H9 (cell line): ENCODE measurements around the gene RSF1. TPM values are rescaled to one million over a fixed set of nuclear protein-coding genes. Genes with fewer than 3 reads are reported as not detected.

Experiments used
- DNase-seq: peaks from one replicate; pipeline ENCODE4 v3.0.0-alpha.2; 2017
- H2AFZ ChIP-seq: one replicate; pipeline ENCODE4 v1.6.1; 2013; ENCODE audit warnings: mild to moderate bottlenecking, low read length, control low read depth, moderate library complexity
- H2AK5ac ChIP-seq: 2 replicates; pipeline ENCODE4 v1.6.1; 2013; ENCODE audit warnings: low read length, control low read depth, mixed read lengths; ENCODE audit not compliant: insufficient read length
- H2BK120ac ChIP-seq: one replicate; pipeline ENCODE4 v1.6.1; 2013; ENCODE audit warnings: low read depth, mild to moderate bottlenecking, low read length, control low read depth, inconsistent platforms; ENCODE audit not compliant: poor library complexity, severe bottlenecking
- H2BK12ac ChIP-seq: 2 replicates; pipeline ENCODE4 v1.6.1; 2013; ENCODE audit warnings: low read length, control low read depth, mixed read lengths, low read depth; ENCODE audit not compliant: insufficient read length
- H2BK15ac ChIP-seq: 2 replicates; pipeline ENCODE4 v1.6.1; 2013; ENCODE audit warnings: low read depth, low read length, control low read depth
- H2BK20ac ChIP-seq: one replicate; pipeline ENCODE4 v1.6.1; 2013; ENCODE audit warnings: low read depth, mild to moderate bottlenecking, low read length, control low read depth, inconsistent platforms; ENCODE audit not compliant: poor library complexity, severe bottlenecking
- H2BK5ac ChIP-seq: 2 replicates; pipeline ENCODE4 v1.6.1; 2013; ENCODE audit warnings: low read length, control low read depth, mixed read lengths; ENCODE audit not compliant: insufficient read length
- H3K14ac ChIP-seq: 2 replicates; pipeline ENCODE4 v1.6.1; 2013; ENCODE audit warnings: low read length, control low read depth; ENCODE audit not compliant: insufficient read depth
- H3K18ac ChIP-seq: 2 replicates; pipeline ENCODE4 v1.6.1; 2013; ENCODE audit warnings: low read depth, mild to moderate bottlenecking, mixed read lengths, low read length, control low read depth; ENCODE audit not compliant: insufficient read length
- H3K23ac ChIP-seq: 2 replicates; pipeline ENCODE4 v1.6.1; 2013; ENCODE audit warnings: low read length, control low read depth, mixed read lengths, low read depth; ENCODE audit not compliant: insufficient read length
- H3K23me2 ChIP-seq: 2 replicates; pipeline ENCODE4 v1.6.1; 2013; ENCODE audit warnings: low read depth, mild to moderate bottlenecking, mixed read lengths, low read length, control low read depth; ENCODE audit not compliant: insufficient read length, poor library complexity, severe bottlenecking
- H3K27ac ChIP-seq: 2 replicates; pipeline ENCODE4 v1.5.1; 2013; ENCODE audit warnings: low read length, control low read depth, mixed read lengths, low read depth; ENCODE audit not compliant: insufficient read length
- H3K27me3 ChIP-seq: 2 replicates; pipeline ENCODE4 v1.6.1; 2013; ENCODE audit warnings: low read length, control low read depth, inconsistent platforms; ENCODE audit not compliant: insufficient read depth
- H3K4ac ChIP-seq: 2 replicates; pipeline ENCODE4 v1.6.1; 2013; ENCODE audit warnings: low read depth, mild to moderate bottlenecking, control low read depth, inconsistent platforms, low read length, moderate library complexity
- H3K4me1 ChIP-seq: 2 replicates; pipeline ENCODE4 v1.6.1; 2013; ENCODE audit warnings: low read length, control low read depth, inconsistent platforms; ENCODE audit not compliant: insufficient read depth
- H3K4me2 ChIP-seq: 2 replicates; pipeline ENCODE4 v1.6.1; 2013; ENCODE audit warnings: low read length, control low read depth, mixed read lengths; ENCODE audit not compliant: insufficient read length, insufficient read depth
- H3K56ac ChIP-seq: 2 replicates; pipeline ENCODE4 v1.6.1; 2013; ENCODE audit warnings: low read depth, mild to moderate bottlenecking, mixed read lengths, low read length, control low read depth; ENCODE audit not compliant: insufficient read length
- H3K79me1 ChIP-seq: 2 replicates; pipeline ENCODE4 v1.6.1; 2013; ENCODE audit warnings: low read depth, mild to moderate bottlenecking, moderate library complexity, low read length, control low read depth, inconsistent platforms; ENCODE audit not compliant: insufficient read depth, poor library complexity, severe bottlenecking
- H3K79me2 ChIP-seq: 2 replicates; pipeline ENCODE4 v1.6.1; 2013; ENCODE audit warnings: low read length, control low read depth, inconsistent platforms; ENCODE audit not compliant: insufficient read depth
- H3K9ac ChIP-seq: 2 replicates; pipeline ENCODE4 v1.6.1; 2013; ENCODE audit warnings: low read length, control low read depth, mixed read lengths; ENCODE audit not compliant: insufficient read length; ENCODE audit errors: extremely low read depth
- H3K9me3 ChIP-seq: one replicate; pipeline ENCODE4 v1.6.1; 2013; ENCODE audit warnings: low read depth, low read length, inconsistent platforms; ENCODE audit not compliant: control insufficient read depth
- H3T11ph ChIP-seq: one replicate; pipeline ENCODE4 v1.6.1; 2013; ENCODE audit warnings: mild to moderate bottlenecking, low read length, control low read depth, inconsistent platforms
- H4K20me1 ChIP-seq: one replicate; pipeline ENCODE4 v1.6.1; 2013; ENCODE audit not compliant: control insufficient read depth, insufficient read length, insufficient read depth
- H4K5ac ChIP-seq: 2 replicates; pipeline ENCODE4 v1.6.1; 2013; ENCODE audit warnings: low read depth, mild to moderate bottlenecking, mixed read lengths, low read length, control low read depth; ENCODE audit not compliant: insufficient read length
- H4K8ac ChIP-seq: replicated peaks from 2 replicates; pipeline ENCODE4 v1.6.1; 2013; ENCODE audit warnings: low read length, control low read depth, mixed read lengths, low read depth; ENCODE audit not compliant: insufficient read length
- H4K91ac ChIP-seq: 2 replicates; pipeline ENCODE4 v1.6.1; 2013; ENCODE audit warnings: low read depth, mild to moderate bottlenecking, moderate library complexity, mixed read lengths, low read length, control low read depth; ENCODE audit not compliant: insufficient read length
- H3K27ac Mint-ChIP-seq, 3 experiments: 2 replicates in 2 of 3; 3 replicates in 1 of 3; pipeline ENCODE4 v1.8.0; 2020 to 2021; ENCODE audit warnings: mixed read lengths in 3 of 3, mild to moderate bottlenecking in 1 of 3, moderate library complexity in 1 of 3
- H3K27me3 Mint-ChIP-seq: 2 replicates; pipeline ENCODE4 v1.8.0; 2021; ENCODE audit warnings: low read depth, mild to moderate bottlenecking, moderate library complexity, mixed read lengths
- H3K36me3 Mint-ChIP-seq, 3 experiments: 2 replicates in 2 of 3; 3 replicates in 1 of 3; pipeline ENCODE4 v1.8.0; 2020 to 2021; ENCODE audit warnings: low read depth in 3 of 3, mixed read lengths in 3 of 3; ENCODE audit not compliant: insufficient read depth in 1 of 3
- H3K4me1 Mint-ChIP-seq, 2 experiments: 2 replicates each; pipeline ENCODE4 v1.8.0; 2020; ENCODE audit warnings: mixed read lengths in 2 of 2
- H3K4me3 Mint-ChIP-seq, 2 experiments: 2 replicates in 1 of 2; 3 replicates in 1 of 2; pipeline ENCODE4 v1.8.0; 2020 to 2021; ENCODE audit warnings: mild to moderate bottlenecking in 2 of 2, mixed read lengths in 2 of 2, moderate library complexity in 1 of 2
- H3K9me3 Mint-ChIP-seq, 2 experiments: 2 replicates in 1 of 2; 3 replicates in 1 of 2; pipeline ENCODE4 v1.8.0; 2020; ENCODE audit warnings: mild to moderate bottlenecking in 2 of 2, mixed read lengths in 2 of 2, moderate library complexity in 1 of 2
- CTCF ChIP-seq: fragments of 200-600 bp; sonication (generic); conservative IDR thresholded peaks from 3 replicates; pipeline ENCODE4 v1.8.0; 2021; ENCODE audit warnings: antibody characterized with exemption, mild to moderate bottlenecking
- WGBS: extraction: QIAGEN DNeasy Blood & Tissue Kit; methylation state at CpG from one replicate; pipeline ENCODE4 v1.1.7; 2013; ENCODE audit warnings: missing lambda C conversion rate, low lambda C conversion rate, mixed read lengths; ENCODE audit not compliant: insufficient read length; ENCODE audit errors: extremely low coverage; 5-methylcytosine and 5-hydroxymethylcytosine counted together
- total RNA-seq: library from RNA; stranded (reverse); gene quantifications from 2 replicates; pipeline ENCODE4 v1.2.1, GENCODE V29; 2021

Gene RSF1
- total RNA-seq, 1 experiment from 2014 or later = 82.6 TPM

- H3K4me1 Mint-ChIP-seq = no peaks in the 10 kb centered on the region
- H3K79me1 ChIP-seq = no peaks in the 10 kb centered on the region
- H3K4me3 Mint-ChIP-seq = no peak overlapping the region
These were observed 155.1 kb downstream of the RSF1 start for GRCh38 chr11:77665240-77665965.

More at GRCh38 chr11:77665240-77665965, 155.1 kb downstream of the RSF1 start:
- TF ChIP-seq CTCF = no peak
- Histone ChIP-seq H2AFZ (no peak overlapping the region), H4K8ac (no peak overlapping the region), H3K14ac (no peak overlapping the region), H4K91ac (no peak overlapping the region), H2BK5ac (no peak overlapping the region), H3K27me3 (no peaks in the 10 kb centered on the region), H3K4me1 (no peaks in the 10 kb centered on the region), H2BK20ac (no peak overlapping the region), H3K9me3 (no peaks in the 10 kb centered on the region), H3K4me2 (no peak overlapping the region), H3K23ac (no peak overlapping the region), H2AK5ac (no peak overlapping the region), H4K20me1 (no peaks in the 10 kb centered on the region), H3T11ph (no peak overlapping the region), H3K4ac (no peak overlapping the region), H3K18ac (no peak overlapping the region), H4K5ac (no peak overlapping the region), H3K79me2 (no peaks in the 10 kb centered on the region), H2BK15ac (no peak overlapping the region), H3K9ac (no peak overlapping the region), H3K27ac (no peak overlapping the region), H2BK120ac (no peak overlapping the region), H2BK12ac (no peak overlapping the region), H3K23me2 (no peaks in the 10 kb centered on the region), H3K56ac (no peak overlapping the region)
- H3K27me3 Mint-ChIP-seq = no peaks in the 10 kb centered on the region
- H3K36me3 Mint-ChIP-seq = peaks cover 17 to 38% (median 32%) of the 10 kb centered on the region in 3 experiments; a peak in 6 of 7 replicates
- no peak overlapping the region; a peak in 1 of 7 replicates for H3K27ac Mint-ChIP-seq
- no peak for DNase-seq
- no CpG with 5 or more reads among the region's 7 CpGs for WGBS
- H3K9me3 Mint-ChIP-seq = no peaks in the 10 kb centered on the region
